ENCODE measurements around the gene KCNA1.
"Not testable (repeated sequence)": the region's sequence is repeated elsewhere in the genome, so short reads cannot be mapped to it uniquely, and the experiment has no call there.

The KCNA1 gene

GRCh38 chr12:4909734-4910501 is at the start of gene KCNA1:
KCNA1 (plus strand) TSS chr12:4909905; CDS start chr12:4911379, 1,474 bp downstream.
- DNase-seq (ENCODE audit: low spot score): no peak

- DNase-seq (ENCODE audit: low spot score): no peak
Observed at GRCh38 chr12:4860741-4861140, 49.0 kb upstream of the KCNA1 start.

GRCh38 chr12:4862809-4863208 is 46.9 kb upstream of the KCNA1 start:
- DNase-seq (ENCODE audit: low spot score): no peak

- no peak for DNase-seq (ENCODE audit: low spot score)
Observed at GRCh38 chr12:4864575-4864974, 45.1 kb upstream of the KCNA1 start.

GRCh38 chr12:4865246-4865645 is 44.5 kb upstream of the KCNA1 start:
- no peak for DNase-seq (ENCODE audit: low spot score)

- DNase-seq (ENCODE audit: low spot score): no peak
Observed at GRCh38 chr12:4866299-4866698, 43.4 kb upstream of the KCNA1 start.

GRCh38 chr12:4867384-4867783 is 42.3 kb upstream of the KCNA1 start:
- no peak for DNase-seq (ENCODE audit: low spot score)

- DNase-seq (ENCODE audit: low spot score): no peak
Observed at GRCh38 chr12:4870423-4870822, 39.3 kb upstream of the KCNA1 start.

- DNase-seq (ENCODE audit: low spot score): no peak
Observed at GRCh38 chr12:4871514-4871913, 38.2 kb upstream of the KCNA1 start.

GRCh38 chr12:4873947-4874346 is 35.8 kb upstream of the KCNA1 start:
- DNase-seq (ENCODE audit: low spot score): no peak

- no peak for DNase-seq (ENCODE audit: low spot score)
Observed at GRCh38 chr12:4874671-4875070, 35.0 kb upstream of the KCNA1 start.

GRCh38 chr12:4879481-4879880 is 30.2 kb upstream of the KCNA1 start:
- not testable (repeated sequence) for DNase-seq (ENCODE audit: low spot score)

- no peak for DNase-seq (ENCODE audit: low spot score)
Observed at GRCh38 chr12:4881266-4882064, 28.2 kb upstream of the KCNA1 start.

GRCh38 chr12:4891866-4892265 is 17.8 kb upstream of the KCNA1 start:
- no peak for DNase-seq (ENCODE audit: low spot score)

- DNase-seq (ENCODE audit: low spot score): no peak
Observed at GRCh38 chr12:4892418-4892817, 17.3 kb upstream of the KCNA1 start.

- no peak for DNase-seq (ENCODE audit: low spot score)
Observed at GRCh38 chr12:4894019-4894418, 15.7 kb upstream of the KCNA1 start.

GRCh38 chr12:4899364-4899763 is 10.3 kb upstream of the KCNA1 start:
- no peak for DNase-seq (ENCODE audit: low spot score)

GRCh38 chr12:4900327-4900726 is 9.4 kb upstream of the KCNA1 start:
- no peak for DNase-seq (ENCODE audit: low spot score)

GRCh38 chr12:4905316-4905715 is 4.4 kb upstream of the KCNA1 start:
- DNase-seq (ENCODE audit: low spot score): no peak

GRCh38 chr12:4908684-4909409 is 858 bp upstream of the KCNA1 start:
- no peak for DNase-seq (ENCODE audit: low spot score)

GRCh38 chr12:4909410-4909733 is 333 bp upstream of the KCNA1 start:
- no peak for DNase-seq (ENCODE audit: low spot score)

- no peak for DNase-seq (ENCODE audit: low spot score)
Observed at GRCh38 chr12:4910502-4911315, 1.0 kb downstream of the KCNA1 start.
